ENCODE data around the gene TUFT1. TPM values are rescaled to one million over a fixed set of nuclear protein-coding genes. Genes with fewer than 3 reads are reported as not detected.

Gene TUFT1
- total RNA-seq, 1 experiment from 2014 or later, result 12.3 TPM

GRCh38 chr1:151563376-151563775 lies 23.3 kb downstream of the TUFT1 start:
- Histone ChIP-seq H3K36me3 (ENCODE audit: control insufficient read depth in 1 of 2, insufficient read depth in 2 of 2, low read length in 2 of 2) (peaks cover 0 to 5% of the 10 kb centered on the region in 2 experiments; a peak in 1 of 4 replicates), H3K4me1 (ENCODE audit: control insufficient read depth in 1 of 2, insufficient read depth in 2 of 2, low read length in 2 of 2) (no peaks in the 10 kb centered on the region), H3K9me2 (ENCODE audit: insufficient read depth) (no peaks in the 10 kb centered on the region), H3K4me2 (ENCODE audit: low read length) (no peak overlapping the region), H3K27ac (ENCODE audit: low read depth, low read length) (no peak overlapping the region), H3K27me3 (ENCODE audit: insufficient read depth, low read length) (no peaks in the 10 kb centered on the region), H4K20me1 (ENCODE audit: insufficient read depth) (no peaks in the 10 kb centered on the region), H3K4me3 (replicated peaks in 1 of 2; ENCODE audit: low read depth in 1 of 2, low read length in 2 of 2) (no peak overlapping the region), H3K9ac (ENCODE audit: low read length) (no peak overlapping the region), H3K9me3 (ENCODE audit: control insufficient read depth in 1 of 2, insufficient read depth in 1 of 2, low read depth in 1 of 2, low read length in 2 of 2) (no peaks in the 10 kb centered on the region), H2AFZ (ENCODE audit: low read depth, low read length, poor library complexity, severe bottlenecking) (no peak overlapping the region), H3K79me2 (ENCODE audit: insufficient read depth, low read length) (no peaks in the 10 kb centered on the region)
- ATAC-seq, result no peak
- ChIA-PET RAD21 (ENCODE audit: low non-redundant PET in 1 of 2, low total read pairs in 2 of 2, uncharacterized antibody in 2 of 2, unreplicated experiment in 2 of 2) (no interaction called here), POLR2A (no interaction called here), CTCF (no interaction called here)
- DNase-seq (ENCODE audit: low read depth, low spot score), result no peak
- no TSS peak for BruUV-seq (replicated peaks)
- intact Hi-C loops (cut with micrococcal nuclease), result no loop called here
- TF ChIP-seq CBX3 (IDR thresholded peaks at IDR 0.05; ENCODE audit: low read depth) (no peak), POLR2A (IDR thresholded peaks at IDR 0.05; ENCODE audit: borderline replicate concordance, extremely low read depth, insufficient read depth, insufficient read length) (no peak), YY1 (IDR thresholded peaks at IDR 0.05; ENCODE audit: extremely low read depth, insufficient replicate concordance, low read depth, low read length) (no peak), REST (IDR thresholded peaks at IDR 0.05; ENCODE audit: low read depth) (no peak), ZFX (IDR thresholded peaks at IDR 0.05) (no peak), FOSL1 (IDR thresholded peaks at IDR 0.05; ENCODE audit: low read depth) (no peak), SIN3A (IDR thresholded peaks at IDR 0.05; ENCODE audit: low read depth) (no peak), EZH2phosphoT487 (IDR thresholded peaks at IDR 0.05; ENCODE audit: borderline replicate concordance) (no peak), SP1 (IDR thresholded peaks at IDR 0.05; ENCODE audit: low read depth) (no peak), ELF1 (IDR thresholded peaks at IDR 0.05; ENCODE audit: borderline replicate concordance, low read depth) (no peak)
- TF ChIP-seq, protein P1, sequence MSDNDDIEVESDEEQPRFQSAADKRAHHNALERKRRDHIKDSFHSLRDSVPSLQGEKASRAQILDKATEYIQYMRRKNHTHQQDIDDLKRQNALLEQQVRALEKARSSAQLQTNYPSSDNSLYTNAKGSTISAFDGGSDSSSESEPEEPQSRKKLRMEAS (IDR thresholded peaks at IDR 0.05), result no peak
